HCT116 (cell line): ENCODE data around the gene ACTL6B. TPM values are rescaled to one million over a fixed set of nuclear protein-coding genes. Genes with fewer than 3 reads are reported as not detected.

Experiments used
- ATAC-seq: fragments of 200-7000 bp; cut with Tn5 transposase; 2 replicates; pipeline ENCODE4 v1.9.1; 2020; ENCODE audit warnings: mild to moderate bottlenecking, moderate library complexity
- BruUV-seq: library from RNA; stranded (reverse); fragments of 400-500 nt; replicated peaks from 2 replicates; lab custom pipeline; 2021; lab: Mats Ljungman, UMichigan
- CTCF ChIA-PET: fragments of 300-600 bp; sonication (Branson Sonifier 250); formaldehyde crosslinking; loops from one replicate; lab custom pipeline; 2021; ENCODE audit warnings: antibody characterized with exemption; lab: Charles Lee
- POLR2A ChIA-PET: fragments of 300-600, 350-600 bp; sonication (Branson Sonifier 250); formaldehyde crosslinking; loops from one replicate; lab custom pipeline; 2021; ENCODE audit warnings: antibody characterized with exemption; lab: Charles Lee
- RAD21 ChIA-PET, 2 experiments: fragments of 300-600 bp; sonication (Branson Sonifier 250); formaldehyde crosslinking; loops; one replicate each; lab custom pipeline; 2023; ENCODE audit warnings: low total read pairs in 2 of 2; ENCODE audit not compliant: uncharacterized antibody in 2 of 2, unreplicated experiment in 2 of 2, low non-redundant PET in 1 of 2; lab: Charles Lee
- DNase-seq: peaks from one replicate; pipeline ENCODE4 v3.0.0-alpha.2; 2010; ENCODE audit warnings: low read depth, low spot score
- H2AFZ ChIP-seq: fragments of 200-600 bp; shearing (Covaris generic), sonication (generic); 2 replicates; pipeline ENCODE4 v1.6.1; 2017; ENCODE audit warnings: low read depth, mixed run types, mixed read lengths, antibody characterized with exemption, low read length; ENCODE audit not compliant: poor library complexity, severe bottlenecking
- H3K27ac ChIP-seq: 2 replicates; pipeline ENCODE4 v1.5.1; 2012; ENCODE audit warnings: low read depth, low read length
- H3K27me3 ChIP-seq: fragments of 200-600 bp; sonication (generic); 2 replicates; pipeline ENCODE4 v1.6.1; 2016; ENCODE audit warnings: mixed run types, low read length, mixed read lengths; ENCODE audit not compliant: insufficient read depth
- H3K36me3 ChIP-seq, 2 experiments: fragments of 200-500 bp in 1 of 2; fragments of 200-600 bp in 1 of 2; sonication (Bioruptor generic) in 1 of 2; sonication (generic) in 1 of 2; 2 replicates each; pipeline versions ENCODE4 v1.5.1 to v1.6.1; 2014 to 2016; ENCODE audit warnings: low read length in 2 of 2, inconsistent platforms in 1 of 2, mixed read lengths in 1 of 2, mixed run types in 1 of 2; ENCODE audit not compliant: insufficient read depth in 2 of 2, control insufficient read depth in 1 of 2
- H3K4me1 ChIP-seq, 2 experiments: fragments of 200-600 bp in 1 of 2; sonication (generic) in 1 of 2; 2 replicates each; pipeline versions ENCODE4 v1.5.1 to v1.6.1; 2012 to 2017; ENCODE audit warnings: low read length in 2 of 2, inconsistent platforms in 1 of 2, mild to moderate bottlenecking in 1 of 2, mixed read lengths in 1 of 2, mixed run types in 1 of 2, moderate library complexity in 1 of 2; ENCODE audit not compliant: insufficient read depth in 2 of 2, control insufficient read depth in 1 of 2
- H3K4me2 ChIP-seq: fragments of 200-600 bp; sonication (generic); 2 replicates; pipeline ENCODE4 v1.6.1; 2017; ENCODE audit warnings: mixed run types, low read length, mixed read lengths
- H3K4me3 ChIP-seq, 2 experiments: fragments of 200-600 bp in 1 of 2; sonication (generic) in 1 of 2; replicated peaks in 1 of 2; 2 replicates each; pipeline ENCODE4 v1.5.1; 2011 to 2016; ENCODE audit warnings: low read length in 2 of 2, control low read depth in 1 of 2, low read depth in 1 of 2, mild to moderate bottlenecking in 1 of 2, mixed read lengths in 1 of 2, mixed run types in 1 of 2
- H3K79me2 ChIP-seq: fragments of 200-600 bp; sonication (generic); 2 replicates; pipeline ENCODE4 v1.6.1; 2017; ENCODE audit warnings: mild to moderate bottlenecking, mixed run types, low read length, moderate library complexity, mixed read lengths; ENCODE audit not compliant: insufficient read depth
- H3K9ac ChIP-seq: fragments of 200-600 bp; sonication (generic); 2 replicates; pipeline ENCODE4 v1.6.1; 2016; ENCODE audit warnings: low read length, mixed read lengths
- H3K9me2 ChIP-seq: fragments of 200-600 bp; sonication (generic), shearing (Covaris generic); 2 replicates; pipeline ENCODE4 v1.6.1; 2017; ENCODE audit warnings: mixed run types, mild to moderate bottlenecking, moderate library complexity; ENCODE audit not compliant: insufficient read depth
- H3K9me3 ChIP-seq, 2 experiments: fragments of 200-500 bp in 1 of 2; fragments of 200-600 bp in 1 of 2; sonication (Bioruptor generic) in 1 of 2; sonication (generic) in 1 of 2; 2 replicates each; pipeline ENCODE4 v1.6.1; 2014 to 2017; ENCODE audit warnings: low read length in 2 of 2, mixed read lengths in 2 of 2, inconsistent platforms in 1 of 2, low read depth in 1 of 2, mild to moderate bottlenecking in 1 of 2, mixed run types in 1 of 2, moderate library complexity in 1 of 2; ENCODE audit not compliant: control insufficient read depth in 1 of 2, insufficient read depth in 1 of 2
- H4K20me1 ChIP-seq: fragments of 200-600 bp; sonication (generic), shearing (Covaris generic); 2 replicates; pipeline ENCODE4 v1.6.1; 2017; ENCODE audit warnings: mixed run types, mild to moderate bottlenecking, moderate library complexity; ENCODE audit not compliant: insufficient read depth
- ATF3 ChIP-seq: IDR thresholded peaks from 2 replicates; pipeline ENCODE4 v1.6.1; 2012
- CBX3 ChIP-seq: IDR thresholded peaks from 2 replicates; pipeline ENCODE4 v1.6.1; 2012; ENCODE audit warnings: low read depth
- CTCF ChIP-seq, 3 experiments: fragments of 200-600 bp in 1 of 3; sonication (generic) in 1 of 3; IDR thresholded peaks in 2 of 3; conservative IDR thresholded peaks in 1 of 3; 2 replicates each; pipeline ENCODE4 v1.5.1; 2012 to 2017; ENCODE audit warnings: low read depth in 2 of 3, low read length in 2 of 3, antibody characterized with exemption in 1 of 3, borderline replicate concordance in 1 of 3, control low read depth in 1 of 3, mild to moderate bottlenecking in 1 of 3, mixed read lengths in 1 of 3, mixed run types in 1 of 3, moderate library complexity in 1 of 3; ENCODE audit not compliant: insufficient read depth in 1 of 3
- EGR1 ChIP-seq: IDR thresholded peaks from 2 replicates; pipeline ENCODE4 v1.6.1; 2012; ENCODE audit warnings: low read depth
- ELF1 ChIP-seq: IDR thresholded peaks from 2 replicates; pipeline ENCODE4 v1.6.1; 2012; ENCODE audit warnings: low read depth, borderline replicate concordance
- EZH2 ChIP-seq: fragments of 200-600 bp; sonication (generic); IDR thresholded peaks from 2 replicates; pipeline ENCODE4 v1.6.1; 2017; ENCODE audit warnings: antibody characterized with exemption, mixed run types
- EZH2phosphoT487 ChIP-seq: fragments of 200-600 bp; IDR thresholded peaks from 2 replicates; pipeline ENCODE4 v1.6.1; 2018; ENCODE audit warnings: antibody characterized with exemption, borderline replicate concordance
- FOSL1 ChIP-seq: IDR thresholded peaks from 2 replicates; pipeline ENCODE4 v1.6.1; 2012; ENCODE audit warnings: low read depth
- MAX ChIP-seq: IDR thresholded peaks from 2 replicates; pipeline ENCODE4 v1.6.1; 2012
- POLR2A ChIP-seq: IDR thresholded peaks from 2 replicates; pipeline ENCODE4 v1.7.0; 2011; ENCODE audit warnings: borderline replicate concordance; ENCODE audit not compliant: insufficient read depth, insufficient read length; ENCODE audit errors: extremely low read depth
- POLR2AphosphoS5 ChIP-seq: IDR thresholded peaks from 2 replicates; pipeline ENCODE4 v1.6.1; 2011; ENCODE audit warnings: mild to moderate bottlenecking, low read depth, low read length, moderate library complexity
- RAD21 ChIP-seq: IDR thresholded peaks from 2 replicates; pipeline ENCODE4 v1.6.1; 2012; ENCODE audit warnings: low read depth, mild to moderate bottlenecking
- SIN3A ChIP-seq: IDR thresholded peaks from 2 replicates; pipeline ENCODE4 v1.6.1; 2012; ENCODE audit warnings: low read depth
- SRF ChIP-seq: IDR thresholded peaks from 2 replicates; pipeline ENCODE4 v1.6.1; 2012; ENCODE audit warnings: low read depth
- YY1 ChIP-seq: IDR thresholded peaks from 2 replicates; pipeline ENCODE4 v1.6.1; 2011; ENCODE audit warnings: low read length, low read depth, moderate library complexity, mild to moderate bottlenecking; ENCODE audit not compliant: insufficient replicate concordance; ENCODE audit errors: extremely low read depth
- ZNF274 ChIP-seq: fragments of 200-500 bp; sonication (Bioruptor generic); IDR thresholded peaks from 2 replicates; pipeline ENCODE4 v1.6.1; 2014; ENCODE audit warnings: mild to moderate bottlenecking, low read depth, low read length, inconsistent platforms
- intact Hi-C: fragments of 100-400 bp; cut with micrococcal nuclease; formaldehyde crosslinking; loops from 2 replicates; pipeline ENCODE4 v1.10.0; 2022
- total RNA-seq: library from RNA; stranded (reverse); gene quantifications from one replicate; pipeline ENCODE4 v1.2.1, GENCODE V29; 2021; ENCODE audit not compliant: unreplicated experiment
- TF ChIP-seq, protein P1 (sequence below): IDR thresholded peaks from 2 replicates; pipeline ENCODE4 v1.6.1; 2011; ENCODE audit warnings: mild to moderate bottlenecking, low read length, moderate library complexity; ENCODE audit not compliant: insufficient replicate concordance; ENCODE audit errors: extremely low read depth

Gene ACTL6B
- total RNA-seq, 1 experiment from 2014 or later: not detected

- H3K4me3 ChIP-seq: no peak overlapping the region
- ChIA-PET RAD21 (no interaction called here), POLR2A (no interaction called here), CTCF (no interaction called here)
- no peaks in the 10 kb centered on the region for H3K27me3 ChIP-seq
- no peaks in the 10 kb centered on the region for H3K36me3 ChIP-seq
- H4K20me1 ChIP-seq: no peaks in the 10 kb centered on the region
- peaks cover 4 to 13% of the 10 kb centered on the region in 2 experiments for H3K4me1 ChIP-seq
- H2AFZ ChIP-seq: no peak overlapping the region
- H3K4me2 ChIP-seq: no peak overlapping the region
- H3K79me2 ChIP-seq: no peaks in the 10 kb centered on the region
- no TSS peak for BruUV-seq
- no peak overlapping the region for H3K9ac ChIP-seq
- intact Hi-C loops: no loop called here
- ATAC-seq (no peak), DNase-seq (no peak)
- H3K9me3 ChIP-seq: no peaks in the 10 kb centered on the region
- no peaks in the 10 kb centered on the region for H3K9me2 ChIP-seq
- H3K27ac ChIP-seq: no peak overlapping the region
- no peak for TF ChIP-seq EZH2phosphoT487
- TF ChIP-seq CBX3: no peak
- no peak for TF ChIP-seq FOSL1
- TF ChIP-seq POLR2A: no peak
- TF ChIP-seq EGR1: no peak
- no peak for TF ChIP-seq RAD21
- no peak for TF ChIP-seq ELF1
- no peak for TF ChIP-seq SIN3A
- TF ChIP-seq CTCF (IDR thresholded peaks at IDR 0.05 in 2 of 3, conservative IDR thresholded peaks at IDR 0.05 in 1 of 3; ENCODE audit: borderline replicate concordance in 1 of 3, insufficient read depth in 1 of 3, low read depth in 2 of 3, low read length in 2 of 3): no peak
- TF ChIP-seq, protein P1, sequence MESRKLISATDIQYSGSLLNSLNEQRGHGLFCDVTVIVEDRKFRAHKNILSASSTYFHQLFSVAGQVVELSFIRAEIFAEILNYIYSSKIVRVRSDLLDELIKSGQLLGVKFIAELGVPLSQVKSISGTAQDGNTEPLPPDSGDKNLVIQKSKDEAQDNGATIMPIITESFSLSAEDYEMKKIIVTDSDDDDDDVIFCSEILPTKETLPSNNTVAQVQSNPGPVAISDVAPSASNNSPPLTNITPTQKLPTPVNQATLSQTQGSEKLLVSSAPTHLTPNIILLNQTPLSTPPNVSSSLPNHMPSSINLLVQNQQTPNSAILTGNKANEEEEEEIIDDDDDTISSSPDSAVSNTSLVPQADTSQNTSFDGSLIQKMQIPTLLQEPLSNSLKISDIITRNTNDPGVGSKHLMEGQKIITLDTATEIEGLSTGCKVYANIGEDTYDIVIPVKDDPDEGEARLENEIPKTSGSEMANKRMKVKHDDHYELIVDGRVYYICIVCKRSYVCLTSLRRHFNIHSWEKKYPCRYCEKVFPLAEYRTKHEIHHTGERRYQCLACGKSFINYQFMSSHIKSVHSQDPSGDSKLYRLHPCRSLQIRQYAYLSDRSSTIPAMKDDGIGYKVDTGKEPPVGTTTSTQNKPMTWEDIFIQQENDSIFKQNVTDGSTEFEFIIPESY: no peak
- TF ChIP-seq EZH2: no peak
- no peak for TF ChIP-seq YY1
- TF ChIP-seq ATF3: no peak
- TF ChIP-seq POLR2AphosphoS5: no peak
- no peak for TF ChIP-seq SRF
- TF ChIP-seq MAX: no peak
- TF ChIP-seq ZNF274: no peak
These were observed 15.5 kb downstream of the ACTL6B start for GRCh38 chr7:100640517-100641440.
